ENCODE measurements around the gene SIK3.
"Not testable (repeated sequence)": the region's sequence is repeated elsewhere in the genome, so short reads cannot be mapped to it uniquely, and the experiment has no call there.

SIK3 gene

GRCh38 chr11:116812109-116812508 is 286.1 kb downstream of the SIK3 start:
- no peak for DNase-seq (ENCODE audit: extremely low read depth, low read depth)
- TF ChIP-seq CTCF (IDR thresholded peaks at IDR 0.05; ENCODE audit: low read depth, low read length, missing control alignments), result no peak
- H3K4me3 ChIP-seq (replicated peaks; ENCODE audit: low read depth, low read length), result no peak overlapping the region

GRCh38 chr11:116811194-116811593 is 287.0 kb downstream of the SIK3 start:
- TF ChIP-seq CTCF (IDR thresholded peaks at IDR 0.05; ENCODE audit: low read depth, low read length, missing control alignments), result no peak
- DNase-seq (ENCODE audit: extremely low read depth, low read depth), result no peak
- H3K4me3 ChIP-seq (replicated peaks; ENCODE audit: low read depth, low read length), result no peak overlapping the region

GRCh38 chr11:116808262-116809175 is 289.7 kb downstream of the SIK3 start:
- no peak for TF ChIP-seq CTCF (IDR thresholded peaks at IDR 0.05; ENCODE audit: low read depth, low read length, missing control alignments)
- DNase-seq (ENCODE audit: extremely low read depth, low read depth), result no peak
- no peak overlapping the region for H3K4me3 ChIP-seq (replicated peaks; ENCODE audit: low read depth, low read length)

GRCh38 chr11:116807601-116808261 is 290.5 kb downstream of the SIK3 start:
- no peak for TF ChIP-seq CTCF (IDR thresholded peaks at IDR 0.05; ENCODE audit: low read depth, low read length, missing control alignments)
- no peak for DNase-seq (ENCODE audit: extremely low read depth, low read depth)
- no peak overlapping the region for H3K4me3 ChIP-seq (replicated peaks; ENCODE audit: low read depth, low read length)

- no peak for DNase-seq (ENCODE audit: extremely low read depth, low read depth)
- H3K4me3 ChIP-seq (replicated peaks; ENCODE audit: low read depth, low read length), result no peak overlapping the region
- no peak for TF ChIP-seq CTCF (IDR thresholded peaks at IDR 0.05; ENCODE audit: low read depth, low read length, missing control alignments)
Observed at GRCh38 chr11:116804001-116804400, 294.2 kb downstream of the SIK3 start.

GRCh38 chr11:116801662-116802061 is 296.6 kb downstream of the SIK3 start:
- not testable (repeated sequence) for H3K4me3 ChIP-seq (replicated peaks; ENCODE audit: low read depth, low read length)

GRCh38 chr11:116800610-116801009 is 297.6 kb downstream of the SIK3 start:
- no peak for DNase-seq (ENCODE audit: extremely low read depth, low read depth)
- TF ChIP-seq CTCF (IDR thresholded peaks at IDR 0.05; ENCODE audit: low read depth, low read length, missing control alignments), result no peak
- H3K4me3 ChIP-seq (replicated peaks; ENCODE audit: low read depth, low read length), result no peak overlapping the region

More at GRCh38 chr11:116801662-116802061, 296.6 kb downstream of the SIK3 start:
- not testable (repeated sequence) for DNase-seq (ENCODE audit: extremely low read depth, low read depth)

Measured in HFF-Myc (cell line).